IPS-11a (cell line): Measurements from ENCODE around the gene INO80D.
"Not testable (repeated sequence)": the region's sequence is repeated elsewhere in the genome, so short reads cannot be mapped to it uniquely, and the experiment has no call there.

ENCODE experiments used
- H3K4me3 ChIP-seq: one replicate; pipeline ENCODE4 v1.5.1; 2013; ENCODE audit warnings: low read depth, low read length, control low read depth

INO80D gene

GRCh38 chr2:205978728-205979127 lies 107.2 kb downstream of the INO80D start:
- not testable (repeated sequence) for H3K4me3 ChIP-seq

- H3K4me3 ChIP-seq: not testable (repeated sequence)
Observed at GRCh38 chr2:205977699-205978098, 108.3 kb downstream of the INO80D start.

- not testable (repeated sequence) for H3K4me3 ChIP-seq
Observed at GRCh38 chr2:205976934-205977659, 108.9 kb downstream of the INO80D start.

GRCh38 chr2:205976120-205976814 lies 109.7 kb downstream of the INO80D start:
- H3K4me3 ChIP-seq: no peak overlapping the region

GRCh38 chr2:205975082-205975949 lies 110.7 kb downstream of the INO80D start:
- H3K4me3 ChIP-seq: no peak overlapping the region

- H3K4me3 ChIP-seq: no peak overlapping the region
Observed at GRCh38 chr2:205972113-205972512, 113.9 kb downstream of the INO80D start.

- H3K4me3 ChIP-seq: no peak overlapping the region
Observed at GRCh38 chr2:205970348-205970747, 115.6 kb downstream of the INO80D start.

GRCh38 chr2:205969584-205969983 lies 116.4 kb downstream of the INO80D start:
- no peak overlapping the region for H3K4me3 ChIP-seq

- H3K4me3 ChIP-seq: no peak overlapping the region
Observed at GRCh38 chr2:205967391-205968075, 118.4 kb downstream of the INO80D start.

- no peak overlapping the region for H3K4me3 ChIP-seq
Observed at GRCh38 chr2:205965707-205966106, 120.3 kb downstream of the INO80D start.

GRCh38 chr2:205964111-205964761 lies 121.7 kb downstream of the INO80D start:
- H3K4me3 ChIP-seq: no peak overlapping the region

- no peak overlapping the region for H3K4me3 ChIP-seq
Observed at GRCh38 chr2:205959521-205959920, 126.5 kb downstream of the INO80D start.

- no peak overlapping the region for H3K4me3 ChIP-seq
Observed at GRCh38 chr2:205957452-205958154, 128.4 kb downstream of the INO80D start.

- no peak overlapping the region for H3K4me3 ChIP-seq
Observed at GRCh38 chr2:205954707-205955106, 131.3 kb downstream of the INO80D start.

- H3K4me3 ChIP-seq: no peak overlapping the region
Observed at GRCh38 chr2:205952282-205952681, 133.7 kb downstream of the INO80D start.

- no peak overlapping the region for H3K4me3 ChIP-seq
Observed at GRCh38 chr2:205948883-205949282, 137.1 kb downstream of the INO80D start.

- H3K4me3 ChIP-seq: no peak overlapping the region
Observed at GRCh38 chr2:205948496-205948837, 137.5 kb downstream of the INO80D start.

- no peak overlapping the region for H3K4me3 ChIP-seq
Observed at GRCh38 chr2:205947621-205948495, 138.1 kb downstream of the INO80D start.

GRCh38 chr2:205946226-205946625 lies 139.7 kb downstream of the INO80D start:
- no peak overlapping the region for H3K4me3 ChIP-seq
